SK-N-SH (cell line): Measurements from ENCODE around the gene ECSCR.

ENCODE experiments used
- CTCF ChIP-seq: fragments of 200-600 bp; sonication (generic); IDR thresholded peaks from 2 replicates; pipeline ENCODE4 v1.6.1; 2017; ENCODE audit warnings: antibody characterized with exemption, mild to moderate bottlenecking, moderate library complexity
- YY1 ChIP-seq: IDR thresholded peaks from 2 replicates; pipeline ENCODE4 v1.4.0; 2012; ENCODE audit warnings: low read depth, mild to moderate bottlenecking

- no peak for TF ChIP-seq CTCF
- TF ChIP-seq YY1: no peak
Measured at GRCh38 chr5:139473105-139473504, 10.6 kb upstream of the ECSCR start.
